ENCODE data around the gene KRT26. TPM values are rescaled to one million over a fixed set of nuclear protein-coding genes. Genes with fewer than 3 reads are reported as not detected.

KRT26 gene
- total and polyA plus RNA-seq, 2 donors (not counting 1 experiment from before 2014, with no cell fraction given), result not detected

- WGBS (ENCODE audit: insufficient coverage), result no CpG with 5 or more reads among the region's 3 CpGs
- H4K20me1 ChIP-seq (ENCODE audit: control insufficient read depth, insufficient read depth, low read length, poor library complexity, severe bottlenecking), result no peaks in the 10 kb centered on the region
- Mint-ChIP-seq H3K27me3 (peaks cover 67% of the 10 kb centered on the region), H3K4me3 (no peak overlapping the region), H3K27ac (no peak overlapping the region), H3K4me1 (peaks cover 2% of the 10 kb centered on the region), H3K9me3 (ENCODE audit: insufficient read depth) (no peaks in the 10 kb centered on the region)
- no peak for ATAC-seq (ENCODE audit: low read depth)
- ChIA-PET POLR2A (no interaction called here), CTCF (no interaction called here)
- peaks cover 0 to 21% (median 17%) of the 10 kb centered on the region in 4 experiments for H3K27me3 ChIP-seq (replicated peaks in 1 of 4; ENCODE audit: control extremely low read depth in 1 of 4, control insufficient read depth in 3 of 4, insufficient read depth in 4 of 4, low read length in 3 of 4)
- H3K27ac ChIP-seq (ENCODE audit: low read length in 2 of 2), result no peak overlapping the region
- no peak for DNase-seq
- no peak overlapping the region for H3K4me3 ChIP-seq (ENCODE audit: control extremely low read depth in 1 of 5, extremely low read depth in 1 of 5, insufficient read depth in 1 of 5, low read depth in 2 of 5, low read length in 4 of 5)
- H3K36me3 ChIP-seq (replicated peaks in 1 of 2; ENCODE audit: control extremely low read depth in 1 of 2, control insufficient read depth in 1 of 2, extremely low read depth in 1 of 2, insufficient read depth in 2 of 2, low read length in 1 of 2), result no peaks in the 10 kb centered on the region
- peaks cover 5 to 7% of the 10 kb centered on the region in 2 donors for H3K4me1 ChIP-seq (ENCODE audit: control insufficient read depth in 2 of 2, insufficient read depth in 2 of 2, low read length in 2 of 2)
- no peak overlapping the region for H3K9ac ChIP-seq (ENCODE audit: low read length)
- H3K9me3 ChIP-seq (ENCODE audit: control extremely low read depth in 1 of 3, control insufficient read depth in 2 of 3, insufficient read depth in 1 of 3, low read length in 2 of 3), result peaks cover 0 to 5% (median 0%) of the 10 kb centered on the region in 3 donors
- H3K79me2 ChIP-seq (ENCODE audit: control insufficient read depth, insufficient read depth, low read length), result no peaks in the 10 kb centered on the region
- no peak overlapping the region for H2AFZ ChIP-seq (ENCODE audit: insufficient read depth, low read depth, low read length, poor library complexity, severe bottlenecking)
- TF ChIP-seq CTCF (IDR thresholded peaks at IDR 0.05) (no peak), EZH2 (IDR thresholded peaks at IDR 0.05; ENCODE audit: borderline replicate concordance, insufficient read depth, low read depth, low read length, poor library complexity, severe bottlenecking) (no peak)
- intact Hi-C loops (cut with micrococcal nuclease), result no loop called here
- no peak overlapping the region for H3K4me2 ChIP-seq (replicated peaks; ENCODE audit: low read depth, low read length, poor library complexity, severe bottlenecking)
Measured at GRCh38 chr17:40777971-40778370, 6.0 kb upstream of the KRT26 start.

GRCh38 chr17:40777459-40777858 is 5.5 kb upstream of the KRT26 start:
- intact Hi-C loops (cut with micrococcal nuclease), result no loop called here
- Histone ChIP-seq H4K20me1 (ENCODE audit: control insufficient read depth, insufficient read depth, low read length, poor library complexity, severe bottlenecking) (no peaks in the 10 kb centered on the region), H2AFZ (ENCODE audit: insufficient read depth, low read depth, low read length, poor library complexity, severe bottlenecking) (no peak overlapping the region), H3K27me3 (replicated peaks in 1 of 4; ENCODE audit: control extremely low read depth in 1 of 4, control insufficient read depth in 3 of 4, insufficient read depth in 4 of 4, low read length in 3 of 4) (peaks cover 0 to 19% (median 16%) of the 10 kb centered on the region in 4 experiments), H3K9me3 (ENCODE audit: control extremely low read depth in 1 of 3, control insufficient read depth in 2 of 3, insufficient read depth in 1 of 3, low read length in 2 of 3) (peaks cover 0 to 5% (median 0%) of the 10 kb centered on the region in 3 donors), H3K4me1 (ENCODE audit: control insufficient read depth in 2 of 2, insufficient read depth in 2 of 2, low read length in 2 of 2) (peaks cover 5 to 7% of the 10 kb centered on the region in 2 donors), H3K4me3 (ENCODE audit: control extremely low read depth in 1 of 5, extremely low read depth in 1 of 5, insufficient read depth in 1 of 5, low read depth in 2 of 5, low read length in 4 of 5) (no peak overlapping the region), H3K36me3 (replicated peaks in 1 of 2; ENCODE audit: control extremely low read depth in 1 of 2, control insufficient read depth in 1 of 2, extremely low read depth in 1 of 2, insufficient read depth in 2 of 2, low read length in 1 of 2) (no peaks in the 10 kb centered on the region), H3K4me2 (replicated peaks; ENCODE audit: low read depth, low read length, poor library complexity, severe bottlenecking) (no peak overlapping the region), H3K27ac (ENCODE audit: low read length in 2 of 2) (no peak overlapping the region), H3K9ac (ENCODE audit: low read length) (no peak overlapping the region), H3K79me2 (ENCODE audit: control insufficient read depth, insufficient read depth, low read length) (no peaks in the 10 kb centered on the region)
- Mint-ChIP-seq H3K4me3 (no peak overlapping the region), H3K27ac (no peak overlapping the region), H3K9me3 (ENCODE audit: insufficient read depth) (no peaks in the 10 kb centered on the region), H3K27me3 (peaks cover 70% of the 10 kb centered on the region), H3K4me1 (peaks cover 2% of the 10 kb centered on the region)
- DNase-seq (no peak), ATAC-seq (ENCODE audit: low read depth) (no peak)
- POLR2A ChIA-PET, result no interaction called here
- TF ChIP-seq CTCF (IDR thresholded peaks at IDR 0.05), result no peak
- no peak for TF ChIP-seq EZH2 (IDR thresholded peaks at IDR 0.05; ENCODE audit: borderline replicate concordance, insufficient read depth, low read depth, low read length, poor library complexity, severe bottlenecking)
- CTCF ChIA-PET, result no interaction called here
- 92% methylated on average over 5 of the region's 7 CpGs for WGBS (ENCODE audit: insufficient coverage)

Data from B cell (primary cell).